Panc1 (cell line): Measurements from ENCODE around the gene SCO2.

Experiments used
- POLR2AphosphoS5 ChIP-seq: IDR thresholded peaks from 2 replicates; pipeline ENCODE4 v1.6.1; 2012; ENCODE audit warnings: mild to moderate bottlenecking, low read depth, low read length, moderate library complexity
- TF ChIP-seq, protein P1 (sequence below): fragments of 450-650 bp; IDR thresholded peaks from 2 replicates; pipeline ENCODE4 v1.5.1; 2017; ENCODE audit warnings: mild to moderate bottlenecking
- TF ChIP-seq, protein P2 (sequence below), 2 experiments: IDR thresholded peaks; 2 replicates each; pipeline ENCODE4 v1.6.1; 2011 to 2012; ENCODE audit warnings: low read depth in 2 of 2, control low read depth in 1 of 2, low read length in 1 of 2, mild to moderate bottlenecking in 1 of 2, moderate library complexity in 1 of 2; ENCODE audit not compliant: insufficient read depth in 1 of 2

GRCh38 chr22:50519151-50519550, 6.2 kb downstream of the SCO2 start:
- TF ChIP-seq, protein P1, sequence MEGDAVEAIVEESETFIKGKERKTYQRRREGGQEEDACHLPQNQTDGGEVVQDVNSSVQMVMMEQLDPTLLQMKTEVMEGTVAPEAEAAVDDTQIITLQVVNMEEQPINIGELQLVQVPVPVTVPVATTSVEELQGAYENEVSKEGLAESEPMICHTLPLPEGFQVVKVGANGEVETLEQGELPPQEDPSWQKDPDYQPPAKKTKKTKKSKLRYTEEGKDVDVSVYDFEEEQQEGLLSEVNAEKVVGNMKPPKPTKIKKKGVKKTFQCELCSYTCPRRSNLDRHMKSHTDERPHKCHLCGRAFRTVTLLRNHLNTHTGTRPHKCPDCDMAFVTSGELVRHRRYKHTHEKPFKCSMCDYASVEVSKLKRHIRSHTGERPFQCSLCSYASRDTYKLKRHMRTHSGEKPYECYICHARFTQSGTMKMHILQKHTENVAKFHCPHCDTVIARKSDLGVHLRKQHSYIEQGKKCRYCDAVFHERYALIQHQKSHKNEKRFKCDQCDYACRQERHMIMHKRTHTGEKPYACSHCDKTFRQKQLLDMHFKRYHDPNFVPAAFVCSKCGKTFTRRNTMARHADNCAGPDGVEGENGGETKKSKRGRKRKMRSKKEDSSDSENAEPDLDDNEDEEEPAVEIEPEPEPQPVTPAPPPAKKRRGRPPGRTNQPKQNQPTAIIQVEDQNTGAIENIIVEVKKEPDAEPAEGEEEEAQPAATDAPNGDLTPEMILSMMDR: no peak
- no peak for TF ChIP-seq POLR2AphosphoS5
- TF ChIP-seq, protein P2, sequence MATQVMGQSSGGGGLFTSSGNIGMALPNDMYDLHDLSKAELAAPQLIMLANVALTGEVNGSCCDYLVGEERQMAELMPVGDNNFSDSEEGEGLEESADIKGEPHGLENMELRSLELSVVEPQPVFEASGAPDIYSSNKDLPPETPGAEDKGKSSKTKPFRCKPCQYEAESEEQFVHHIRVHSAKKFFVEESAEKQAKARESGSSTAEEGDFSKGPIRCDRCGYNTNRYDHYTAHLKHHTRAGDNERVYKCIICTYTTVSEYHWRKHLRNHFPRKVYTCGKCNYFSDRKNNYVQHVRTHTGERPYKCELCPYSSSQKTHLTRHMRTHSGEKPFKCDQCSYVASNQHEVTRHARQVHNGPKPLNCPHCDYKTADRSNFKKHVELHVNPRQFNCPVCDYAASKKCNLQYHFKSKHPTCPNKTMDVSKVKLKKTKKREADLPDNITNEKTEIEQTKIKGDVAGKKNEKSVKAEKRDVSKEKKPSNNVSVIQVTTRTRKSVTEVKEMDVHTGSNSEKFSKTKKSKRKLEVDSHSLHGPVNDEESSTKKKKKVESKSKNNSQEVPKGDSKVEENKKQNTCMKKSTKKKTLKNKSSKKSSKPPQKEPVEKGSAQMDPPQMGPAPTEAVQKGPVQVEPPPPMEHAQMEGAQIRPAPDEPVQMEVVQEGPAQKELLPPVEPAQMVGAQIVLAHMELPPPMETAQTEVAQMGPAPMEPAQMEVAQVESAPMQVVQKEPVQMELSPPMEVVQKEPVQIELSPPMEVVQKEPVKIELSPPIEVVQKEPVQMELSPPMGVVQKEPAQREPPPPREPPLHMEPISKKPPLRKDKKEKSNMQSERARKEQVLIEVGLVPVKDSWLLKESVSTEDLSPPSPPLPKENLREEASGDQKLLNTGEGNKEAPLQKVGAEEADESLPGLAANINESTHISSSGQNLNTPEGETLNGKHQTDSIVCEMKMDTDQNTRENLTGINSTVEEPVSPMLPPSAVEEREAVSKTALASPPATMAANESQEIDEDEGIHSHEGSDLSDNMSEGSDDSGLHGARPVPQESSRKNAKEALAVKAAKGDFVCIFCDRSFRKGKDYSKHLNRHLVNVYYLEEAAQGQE (IDR thresholded peaks at IDR 0.05; ENCODE audit: insufficient read depth in 1 of 2, low read depth in 2 of 2, low read length in 1 of 2): no peak
